ENCODE results near the gene RCOR1.

DNA sequence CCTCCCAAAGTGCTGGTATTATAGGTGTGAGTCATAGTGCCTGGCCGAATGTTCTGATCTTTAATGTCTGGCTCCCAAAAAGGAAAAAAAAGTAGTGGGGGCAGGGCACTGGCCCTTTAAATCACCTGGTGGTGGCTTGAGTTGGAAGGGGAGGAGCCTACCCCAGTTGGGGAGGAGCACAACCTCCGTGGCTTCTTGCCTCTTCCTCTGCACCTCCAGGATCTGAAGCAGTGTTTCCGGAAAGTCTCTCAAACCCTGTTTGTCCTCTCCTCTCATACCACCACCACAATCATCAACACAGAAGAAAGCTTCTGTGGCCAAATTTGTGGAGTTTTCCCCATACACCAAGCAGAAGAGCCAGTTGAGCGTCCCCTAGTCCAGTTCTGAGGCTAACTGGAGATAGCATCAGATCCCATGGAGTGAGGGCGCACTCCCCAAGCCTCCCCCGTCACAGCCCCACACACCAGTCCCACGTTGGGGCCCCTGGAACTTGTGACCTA lies 24.3 kb upstream of the RCOR1 start:
- TF ChIP-seq, protein P1, sequence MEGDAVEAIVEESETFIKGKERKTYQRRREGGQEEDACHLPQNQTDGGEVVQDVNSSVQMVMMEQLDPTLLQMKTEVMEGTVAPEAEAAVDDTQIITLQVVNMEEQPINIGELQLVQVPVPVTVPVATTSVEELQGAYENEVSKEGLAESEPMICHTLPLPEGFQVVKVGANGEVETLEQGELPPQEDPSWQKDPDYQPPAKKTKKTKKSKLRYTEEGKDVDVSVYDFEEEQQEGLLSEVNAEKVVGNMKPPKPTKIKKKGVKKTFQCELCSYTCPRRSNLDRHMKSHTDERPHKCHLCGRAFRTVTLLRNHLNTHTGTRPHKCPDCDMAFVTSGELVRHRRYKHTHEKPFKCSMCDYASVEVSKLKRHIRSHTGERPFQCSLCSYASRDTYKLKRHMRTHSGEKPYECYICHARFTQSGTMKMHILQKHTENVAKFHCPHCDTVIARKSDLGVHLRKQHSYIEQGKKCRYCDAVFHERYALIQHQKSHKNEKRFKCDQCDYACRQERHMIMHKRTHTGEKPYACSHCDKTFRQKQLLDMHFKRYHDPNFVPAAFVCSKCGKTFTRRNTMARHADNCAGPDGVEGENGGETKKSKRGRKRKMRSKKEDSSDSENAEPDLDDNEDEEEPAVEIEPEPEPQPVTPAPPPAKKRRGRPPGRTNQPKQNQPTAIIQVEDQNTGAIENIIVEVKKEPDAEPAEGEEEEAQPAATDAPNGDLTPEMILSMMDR (IDR thresholded peaks at IDR 0.05), result no peak
- TF ChIP-seq POLR2A (IDR thresholded peaks at IDR 0.05), result no peak
